Measurements from ENCODE around the gene LSM14A. TPM values are rescaled to one million over a fixed set of nuclear protein-coding genes. Genes with fewer than 3 reads are reported as not detected.

Gene LSM14A
- total RNA-seq, 4 donors from 2014 or later: 51.5 to 110 (median 62.9) TPM

DNA sequence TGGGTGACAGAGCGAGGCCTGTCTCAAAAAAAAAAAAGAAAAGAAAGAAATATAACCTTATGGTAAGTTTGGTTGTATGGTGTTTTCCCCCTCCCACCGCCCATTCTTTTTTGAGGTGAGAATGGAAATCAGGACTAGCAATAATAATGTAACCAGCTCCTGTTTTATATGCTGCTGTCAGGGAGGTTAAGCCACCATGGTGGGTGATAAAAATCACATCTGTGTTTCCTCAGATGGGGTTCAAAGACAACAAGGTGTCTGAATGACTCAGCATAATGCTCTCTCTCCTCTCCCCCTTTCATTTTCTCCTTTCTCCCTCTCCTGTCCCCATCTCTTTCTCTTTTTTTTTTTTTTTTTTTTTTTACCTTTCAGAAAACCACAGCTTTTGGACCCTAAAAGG, 53.7 kb downstream of the LSM14A start:
- no peaks in the 10 kb centered on the region for H3K9me3 ChIP-seq
- no peaks in the 10 kb centered on the region for H3K27me3 ChIP-seq
- H3K4me3 ChIP-seq: no peak overlapping the region
- H3K4me1 ChIP-seq: peaks cover 0 to 6% (median 0%) of the 10 kb centered on the region in 3 donors
- peaks cover 23 to 100% (median 51%) of the 10 kb centered on the region in 3 donors for H3K36me3 ChIP-seq
- TF ChIP-seq, protein P1, sequence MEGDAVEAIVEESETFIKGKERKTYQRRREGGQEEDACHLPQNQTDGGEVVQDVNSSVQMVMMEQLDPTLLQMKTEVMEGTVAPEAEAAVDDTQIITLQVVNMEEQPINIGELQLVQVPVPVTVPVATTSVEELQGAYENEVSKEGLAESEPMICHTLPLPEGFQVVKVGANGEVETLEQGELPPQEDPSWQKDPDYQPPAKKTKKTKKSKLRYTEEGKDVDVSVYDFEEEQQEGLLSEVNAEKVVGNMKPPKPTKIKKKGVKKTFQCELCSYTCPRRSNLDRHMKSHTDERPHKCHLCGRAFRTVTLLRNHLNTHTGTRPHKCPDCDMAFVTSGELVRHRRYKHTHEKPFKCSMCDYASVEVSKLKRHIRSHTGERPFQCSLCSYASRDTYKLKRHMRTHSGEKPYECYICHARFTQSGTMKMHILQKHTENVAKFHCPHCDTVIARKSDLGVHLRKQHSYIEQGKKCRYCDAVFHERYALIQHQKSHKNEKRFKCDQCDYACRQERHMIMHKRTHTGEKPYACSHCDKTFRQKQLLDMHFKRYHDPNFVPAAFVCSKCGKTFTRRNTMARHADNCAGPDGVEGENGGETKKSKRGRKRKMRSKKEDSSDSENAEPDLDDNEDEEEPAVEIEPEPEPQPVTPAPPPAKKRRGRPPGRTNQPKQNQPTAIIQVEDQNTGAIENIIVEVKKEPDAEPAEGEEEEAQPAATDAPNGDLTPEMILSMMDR (IDR thresholded peaks at IDR 0.05): no peak
- no peak for TF ChIP-seq POLR2A (IDR thresholded peaks at IDR 0.05)
- no peak for DNase-seq
- no peak overlapping the region for H3K27ac ChIP-seq
- intact Hi-C loops (cut with DNase I): no loop called here
- 67 to 83% methylated on average over 2 of the region's 2 CpGs for WGBS, 2 donors

DNA sequence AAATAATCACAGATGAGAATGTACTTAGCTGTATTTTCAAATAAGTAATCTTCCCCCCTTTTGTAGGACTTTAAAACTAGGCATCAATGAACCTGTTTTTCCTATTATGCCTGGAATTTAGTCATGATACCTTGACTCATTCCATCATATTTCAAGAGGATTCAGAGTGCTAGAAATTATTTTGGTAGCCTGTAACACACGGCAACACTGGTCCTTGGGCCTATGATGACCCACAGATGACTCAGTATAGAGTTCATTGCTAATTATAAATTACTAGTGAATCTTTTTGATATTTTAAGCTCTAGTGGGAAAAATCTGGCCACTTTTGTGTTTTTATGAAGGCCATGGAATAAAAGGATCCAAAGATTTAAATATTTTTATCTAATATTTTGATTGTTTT, 56.0 kb downstream of the LSM14A start:
- 41 to 47% methylated on average over 1 of the region's 1 CpG for WGBS, 2 donors
- H3K4me1 ChIP-seq: peaks cover 0 to 21% (median 11%) of the 10 kb centered on the region in 3 donors
- DNase-seq: no peak
- H3K36me3 ChIP-seq: peaks cover 16 to 82% (median 29%) of the 10 kb centered on the region in 3 donors
- intact Hi-C loops (cut with DNase I): no loop called here
- H3K27ac ChIP-seq: no peak overlapping the region
- H3K27me3 ChIP-seq: no peaks in the 10 kb centered on the region
- H3K9me3 ChIP-seq: no peaks in the 10 kb centered on the region
- TF ChIP-seq POLR2A (IDR thresholded peaks at IDR 0.05): no peak
- TF ChIP-seq, protein P1 (IDR thresholded peaks at IDR 0.05): no peak
- H3K4me3 ChIP-seq: no peak overlapping the region

DNA sequence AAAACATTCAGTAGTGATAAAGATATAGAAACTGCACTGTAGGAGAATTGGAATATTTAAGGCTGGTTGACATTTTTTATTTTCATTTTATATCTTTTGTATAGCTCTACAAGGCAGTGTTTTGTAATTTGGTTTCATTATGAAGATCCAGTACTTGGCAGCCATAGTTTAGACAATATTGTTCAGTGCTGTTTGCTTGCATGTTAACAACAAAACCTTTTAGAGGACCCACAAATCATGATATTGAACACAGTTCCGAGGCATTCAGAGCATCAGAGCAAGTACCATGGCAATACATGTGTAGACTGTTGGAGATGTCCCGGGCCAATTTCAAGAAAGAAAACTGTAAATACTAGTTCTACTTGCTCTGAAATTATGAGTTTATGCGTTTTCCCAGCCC, 56.5 kb downstream of the LSM14A start:
- Histone ChIP-seq H3K27me3 (no peaks in the 10 kb centered on the region), H3K4me1 (peaks cover 0 to 25% (median 11%) of the 10 kb centered on the region in 3 donors), H3K36me3 (peaks cover 11 to 78% (median 26%) of the 10 kb centered on the region in 3 donors), H3K9me3 (no peaks in the 10 kb centered on the region), H3K27ac (no peak overlapping the region), H3K4me3 (no peak overlapping the region)
- intact Hi-C loops (cut with DNase I): no loop called here
- WGBS, 2 donors: 91 to 93% methylated on average over 3 of the region's 3 CpGs
- DNase-seq: no peak
- TF ChIP-seq, protein P1 (IDR thresholded peaks at IDR 0.05): no peak
- no peak for TF ChIP-seq POLR2A (IDR thresholded peaks at IDR 0.05)

DNA sequence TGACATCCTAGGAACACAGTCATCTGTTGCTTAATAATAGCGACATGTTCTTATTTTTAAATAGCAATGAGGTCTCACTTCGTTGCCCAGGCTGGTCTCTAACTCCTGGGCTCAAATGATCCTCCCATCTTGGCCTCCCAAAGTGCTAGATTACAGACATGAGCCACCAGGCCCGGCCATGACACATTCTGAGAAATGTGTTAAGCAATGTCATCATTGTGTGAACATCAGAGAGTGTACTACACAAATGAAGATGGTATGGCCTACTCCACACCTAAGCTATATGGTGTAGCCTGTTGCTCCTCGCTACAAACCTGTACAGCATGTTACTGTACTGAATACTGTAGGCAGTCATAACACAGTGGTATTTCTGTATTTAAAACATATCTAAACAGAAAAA, 57.4 kb downstream of the LSM14A start:
- Histone ChIP-seq H3K4me3 (no peak overlapping the region), H3K36me3 (peaks cover 9 to 69% (median 24%) of the 10 kb centered on the region in 3 donors), H3K4me1 (peaks cover 0 to 28% (median 11%) of the 10 kb centered on the region in 3 donors), H3K27me3 (no peaks in the 10 kb centered on the region), H3K9me3 (no peaks in the 10 kb centered on the region), H3K27ac (no peak overlapping the region)
- intact Hi-C loops (cut with DNase I): no loop called here
- DNase-seq: no peak
- no peak for TF ChIP-seq POLR2A (IDR thresholded peaks at IDR 0.05)
- TF ChIP-seq, protein P1 (IDR thresholded peaks at IDR 0.05): no peak
- 88 to 96% methylated on average over 4 of the region's 4 CpGs for WGBS, 2 donors

DNA sequence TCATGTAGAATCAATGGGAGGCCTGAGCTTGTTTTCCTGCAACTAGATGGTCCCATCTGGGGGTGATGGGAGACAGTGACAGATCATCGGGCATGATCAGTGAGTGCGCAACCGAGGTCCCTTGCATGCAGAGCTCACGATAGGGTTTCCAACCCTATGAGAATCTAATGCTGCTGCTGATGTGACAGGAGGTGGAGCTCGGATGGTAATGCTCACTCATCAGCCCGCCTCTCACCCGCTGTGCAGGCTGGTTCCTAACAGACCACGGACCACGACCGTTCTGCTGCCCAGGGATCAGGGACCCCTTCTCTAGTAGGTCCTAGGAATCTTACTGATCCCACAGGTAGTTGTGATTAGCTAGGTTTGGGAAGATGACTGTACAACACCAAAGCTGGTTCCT, 58.5 kb downstream of the LSM14A start:
- Histone ChIP-seq H3K9me3 (no peaks in the 10 kb centered on the region), H3K27ac (no peak overlapping the region), H3K36me3 (peaks cover 5 to 58% (median 13%) of the 10 kb centered on the region in 3 donors), H3K4me3 (no peak overlapping the region), H3K27me3 (no peaks in the 10 kb centered on the region), H3K4me1 (peaks cover 0 to 22% (median 11%) of the 10 kb centered on the region in 3 donors)
- DNase-seq: no peak
- WGBS, 2 donors: 92% methylated on average over 8 to 10 of the region's 10 CpGs
- TF ChIP-seq POLR2A (IDR thresholded peaks at IDR 0.05): no peak
- TF ChIP-seq, protein P1 (IDR thresholded peaks at IDR 0.05): no peak
- intact Hi-C loops (cut with DNase I): no loop called here
